Smooth muscle cell of the brain vasculature (primary cell): Measurements from ENCODE around the gene METTL21C.

Experiments
- DNase-seq: peaks from one replicate; pipeline ENCODE4 v3.0.0-alpha.2; 2012; ENCODE audit warnings: low read depth, low spot score

METTL21C gene

DNA sequence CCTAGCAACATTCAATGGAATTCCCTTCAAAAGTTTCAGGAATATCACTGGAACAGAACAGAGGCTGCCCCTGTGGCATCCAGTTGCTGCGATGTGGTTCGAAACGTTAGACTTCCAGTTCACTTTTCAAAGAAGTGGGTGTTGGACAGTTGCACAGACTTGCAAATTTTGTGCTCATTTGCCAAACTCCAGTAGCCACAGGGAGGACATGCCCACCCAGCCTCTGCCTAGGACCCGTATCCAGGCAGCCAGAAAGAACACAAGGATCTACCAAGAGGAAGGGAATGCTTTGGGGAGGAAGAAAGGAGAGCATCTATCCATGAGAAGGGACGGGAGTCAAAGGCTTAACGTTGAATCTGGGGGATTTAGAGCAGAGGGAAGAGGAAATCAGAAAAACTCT lies at the start of gene METTL21C:
METTL21C (minus strand) TSS at position 108 of the 400 bp plus-strand sequence. CDS start 546 bp downstream, outside the sequence.
- DNase-seq: no peak

DNA sequence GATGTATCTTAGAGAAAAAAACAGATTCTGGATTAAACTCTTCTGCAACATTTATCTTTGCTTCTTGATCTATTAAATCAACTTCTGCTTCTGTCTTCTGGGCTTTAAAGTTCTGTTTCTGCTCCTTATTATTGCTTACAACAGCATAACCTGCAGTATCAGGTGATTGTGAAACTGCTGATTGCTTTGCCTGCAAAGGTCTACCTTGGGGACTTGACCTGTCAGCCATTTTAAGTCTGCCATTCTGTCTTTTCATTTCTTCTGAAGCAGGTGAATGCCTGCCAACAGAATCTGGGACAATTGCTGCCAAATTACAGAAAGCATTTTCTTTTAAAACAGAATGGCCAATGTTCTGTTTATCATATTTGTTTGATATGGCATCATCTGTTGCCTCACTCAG lies 47.7 kb upstream of the METTL21C start:
- no peak for DNase-seq

DNA sequence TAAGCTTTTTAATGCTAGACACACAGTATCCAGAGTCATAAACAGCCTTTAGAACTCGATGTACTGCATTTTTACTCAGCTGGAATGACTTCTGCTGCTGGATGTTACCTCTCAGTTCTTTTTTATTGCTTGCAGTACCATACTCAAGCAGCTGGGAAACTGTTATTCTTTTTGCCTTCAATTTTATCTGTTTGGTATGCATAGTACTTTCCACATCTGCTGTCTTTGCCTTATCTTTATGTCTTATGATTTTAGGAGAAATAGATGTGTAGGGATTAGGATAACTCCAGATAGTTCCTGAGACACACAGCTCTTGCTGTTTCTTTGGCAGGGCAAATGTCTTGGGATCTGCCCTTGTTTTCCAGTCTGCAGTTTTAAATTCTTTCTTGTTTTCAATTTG lies 47.3 kb upstream of the METTL21C start:
- no peak for DNase-seq

DNA sequence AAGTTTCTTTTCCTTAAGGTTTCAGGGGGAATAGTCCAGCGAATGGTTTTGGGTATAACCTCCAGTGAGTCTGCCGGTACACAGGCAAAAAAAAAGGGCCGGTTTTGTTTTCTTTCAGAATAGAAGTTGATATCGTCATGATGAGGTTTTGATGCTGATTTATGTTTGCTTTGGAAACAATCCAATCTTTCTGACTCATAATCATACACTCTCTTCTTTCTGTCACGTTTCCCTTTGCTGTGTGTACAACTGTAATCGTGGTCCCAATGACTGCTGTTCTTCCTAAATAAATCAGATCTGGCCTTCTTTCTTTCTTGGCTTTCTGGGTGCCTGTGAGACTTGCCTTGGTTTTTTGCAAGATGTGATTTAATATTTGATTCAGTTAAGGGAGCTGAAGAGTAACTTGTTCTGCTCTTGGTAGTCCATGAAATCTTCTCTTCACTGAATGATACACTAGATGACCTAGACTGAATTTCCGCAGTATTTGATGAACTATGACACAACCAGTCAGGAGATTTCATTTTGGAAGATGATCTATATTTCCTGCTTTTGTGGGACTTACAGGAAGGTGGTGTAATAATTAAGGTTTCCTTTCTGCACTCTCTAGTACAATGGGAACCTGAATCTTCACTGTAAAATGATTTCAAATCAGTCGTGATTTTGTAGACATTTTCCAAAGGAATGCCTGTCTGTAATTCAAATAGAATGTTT lies 34.9 kb upstream of the METTL21C start:
- peak; percentile 43 for DNase-seq

DNA sequence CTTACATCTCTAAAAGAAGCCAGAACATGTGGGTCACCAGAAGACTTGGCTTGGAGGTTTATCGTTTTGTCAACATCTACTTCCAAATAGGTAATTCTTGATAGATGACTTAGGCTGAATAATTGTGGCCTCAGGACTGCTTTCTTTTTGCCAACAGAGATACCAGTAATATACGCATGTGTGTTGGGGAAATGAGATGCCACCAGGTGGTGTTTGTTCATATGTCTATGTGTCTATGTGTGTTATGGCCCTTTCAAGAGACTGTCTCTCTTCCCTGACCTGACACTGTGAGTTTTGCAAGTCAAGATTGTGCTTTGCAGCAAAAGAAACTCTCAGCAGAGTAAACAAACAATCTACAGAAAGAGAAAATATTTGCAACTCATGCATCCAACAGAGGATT lies 31.6 kb upstream of the METTL21C start:
- DNase-seq: no peak

DNA sequence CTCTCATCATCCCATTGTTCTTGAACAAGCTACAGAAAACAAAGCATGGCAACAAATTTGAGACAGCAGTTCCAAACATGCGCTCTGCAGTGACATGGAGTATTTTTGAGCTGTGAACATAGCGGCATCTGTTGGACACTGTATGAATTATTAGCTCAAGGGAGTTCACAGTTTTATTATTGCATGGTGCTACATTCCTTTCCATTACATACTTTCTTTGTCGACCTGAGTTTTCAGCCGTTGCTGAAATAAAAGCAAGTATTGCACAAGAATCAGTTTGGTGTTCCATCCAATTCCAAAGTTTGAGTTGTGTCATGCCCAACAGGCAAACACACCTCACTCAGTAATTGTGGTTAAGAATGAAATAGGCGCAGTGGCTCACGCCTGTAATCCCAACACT lies 30.1 kb upstream of the METTL21C start:
- DNase-seq: no peak

DNA sequence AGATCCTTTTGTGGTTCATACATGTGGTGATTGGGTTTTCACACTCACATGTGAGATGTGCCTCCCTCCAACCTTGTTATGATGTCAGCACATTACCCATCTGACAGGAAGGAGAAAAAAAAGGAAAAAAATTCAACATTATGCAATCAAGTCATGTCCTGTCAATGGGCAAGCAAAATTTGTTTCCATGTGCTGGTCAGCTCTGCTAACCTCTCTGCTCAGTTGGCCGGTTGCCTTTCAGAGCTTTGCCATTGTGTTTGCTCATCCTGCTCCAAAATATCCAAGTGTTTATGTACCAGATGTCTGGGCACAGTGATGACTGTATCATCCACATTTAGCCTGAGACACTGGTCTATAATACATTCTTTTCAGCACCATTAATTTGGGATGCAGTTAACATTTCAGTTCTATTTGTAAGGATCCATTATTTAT lies 27.0 kb upstream of the METTL21C start:
- DNase-seq: no peak

DNA sequence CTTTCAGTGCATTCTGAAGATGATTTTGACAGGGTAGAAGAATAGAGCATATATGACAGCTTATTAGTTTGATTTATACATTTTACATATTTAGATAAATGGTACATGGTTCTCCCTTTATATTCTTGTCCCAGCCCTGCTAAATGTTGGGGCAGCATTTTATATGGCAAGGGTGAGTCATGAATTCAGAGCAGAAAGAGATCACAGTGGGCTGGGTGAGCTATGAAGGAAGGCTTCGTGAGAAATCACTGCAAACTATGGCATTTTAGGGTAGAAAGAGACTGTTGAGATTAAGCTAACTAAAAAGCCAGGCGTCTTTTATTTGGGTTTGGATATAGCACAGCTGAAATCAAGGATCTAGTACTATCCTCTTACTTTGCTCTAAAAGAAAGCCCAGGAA lies 23.9 kb upstream of the METTL21C start:
- DNase-seq: no peak

DNA sequence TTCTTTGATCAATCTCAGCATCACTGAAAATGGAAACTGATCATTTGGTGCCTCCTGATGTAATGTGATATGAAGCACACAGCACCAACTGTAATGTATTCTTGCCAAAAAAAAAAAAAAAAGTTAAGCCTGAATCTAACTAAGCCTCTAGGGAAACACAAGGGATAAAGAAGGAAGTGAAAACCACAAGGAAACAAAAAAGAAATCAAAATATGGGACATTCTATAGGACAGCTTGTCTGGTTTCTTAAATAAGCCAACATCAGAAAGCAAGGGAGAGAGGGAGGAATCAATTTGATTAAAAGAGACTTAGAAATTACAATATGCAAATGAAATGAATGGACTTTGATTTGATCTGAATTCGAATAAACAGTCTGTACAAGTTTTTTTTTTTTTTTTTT lies 20.6 kb upstream of the METTL21C start:
- no peak for DNase-seq

DNA sequence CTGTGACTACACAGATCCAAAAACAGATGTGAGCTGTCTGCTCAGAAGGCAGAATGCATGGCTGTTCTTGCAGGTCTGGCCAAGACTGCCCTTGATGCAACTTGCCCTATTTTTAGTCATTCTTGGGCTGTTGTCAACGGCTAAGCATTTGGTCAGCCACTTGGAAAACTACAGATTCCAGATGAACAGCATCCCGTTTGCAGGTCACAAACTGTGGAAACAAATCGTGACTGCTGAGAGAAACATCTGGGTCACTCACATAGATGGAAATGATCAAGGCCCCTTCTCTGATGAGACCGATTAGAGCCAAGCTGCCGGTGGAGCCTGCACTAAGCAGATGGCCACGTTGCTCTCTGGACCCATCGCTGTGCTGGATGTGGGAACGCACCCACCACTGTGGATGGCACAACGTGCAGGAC lies 15.4 kb upstream of the METTL21C start:
- no peak for DNase-seq

DNA sequence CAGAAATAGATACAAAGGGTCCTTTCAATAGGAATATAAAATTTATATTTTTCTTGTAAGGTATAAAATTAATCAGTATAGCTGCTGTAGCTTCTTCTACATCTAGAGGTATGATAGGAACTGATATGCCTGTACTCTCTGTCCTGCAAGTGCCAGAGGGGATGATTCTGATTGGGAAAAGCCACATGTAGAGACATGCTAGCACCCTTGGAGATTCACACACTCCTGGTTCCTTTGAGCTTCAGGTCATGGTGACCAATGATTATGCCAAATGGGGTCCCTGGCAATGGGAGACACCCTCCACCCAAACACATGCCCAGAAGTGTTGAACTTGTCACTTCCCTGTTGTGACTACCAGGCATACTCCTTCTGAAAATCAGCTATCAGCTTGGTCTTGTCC lies 14.7 kb upstream of the METTL21C start:
- no peak for DNase-seq

DNA sequence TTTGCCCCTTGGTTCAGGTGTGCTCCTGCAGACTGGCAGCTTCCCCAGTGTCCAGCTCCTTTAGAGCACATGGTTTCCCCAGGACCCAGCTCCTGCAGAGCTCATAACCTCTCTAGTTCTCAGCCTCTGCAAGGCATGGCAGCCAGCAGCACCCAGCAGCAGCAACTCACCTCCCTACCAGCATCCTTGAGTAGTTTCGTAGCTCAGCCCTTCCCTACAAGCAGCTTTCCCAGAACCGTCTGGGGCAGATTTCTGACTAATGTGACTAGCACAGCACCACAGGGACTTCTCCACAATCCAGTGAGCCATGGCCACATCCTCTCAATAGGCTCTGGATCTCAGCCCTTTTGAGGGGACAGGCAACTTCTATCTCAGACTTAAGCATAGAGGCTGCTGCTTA lies 14.1 kb upstream of the METTL21C start:
- DNase-seq: no peak

DNA sequence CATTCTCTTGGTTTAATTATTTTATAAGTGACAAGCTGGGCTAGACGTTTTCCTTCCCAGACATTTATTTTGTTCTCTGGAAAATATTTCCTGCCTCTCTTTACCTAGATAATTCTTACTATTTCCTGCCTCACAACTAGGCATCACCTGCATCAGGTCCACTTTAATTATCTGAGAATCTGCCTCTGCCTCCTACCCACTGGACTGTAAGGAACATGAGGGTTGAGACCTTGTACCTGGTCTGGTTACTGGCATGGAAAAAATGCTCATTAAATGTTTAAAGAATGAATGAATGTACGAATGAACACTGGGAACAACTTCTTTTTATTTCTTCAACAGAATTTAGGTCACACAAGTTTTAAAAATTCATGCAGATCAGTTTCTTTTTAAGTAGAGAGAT lies 13.4 kb upstream of the METTL21C start:
- DNase-seq: no peak

DNA sequence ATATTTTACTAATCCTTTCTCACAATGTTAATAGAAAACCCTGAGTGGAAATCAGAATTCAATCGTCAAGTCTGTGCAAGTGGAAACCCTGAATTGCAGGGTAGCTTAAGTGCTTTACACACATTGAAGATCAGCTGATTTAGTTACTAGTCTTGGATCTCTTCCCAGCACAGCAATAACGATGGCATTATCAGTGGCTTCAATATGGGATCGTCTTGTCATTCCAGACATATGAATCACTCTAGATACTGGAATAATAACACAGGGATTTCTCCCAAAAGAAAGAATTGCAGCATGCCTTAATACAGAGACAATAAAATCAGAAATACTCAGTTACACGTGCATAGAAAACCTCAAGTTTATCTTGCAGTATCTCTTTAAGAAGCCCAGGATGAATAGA lies 12.6 kb upstream of the METTL21C start:
- no peak for DNase-seq

DNA sequence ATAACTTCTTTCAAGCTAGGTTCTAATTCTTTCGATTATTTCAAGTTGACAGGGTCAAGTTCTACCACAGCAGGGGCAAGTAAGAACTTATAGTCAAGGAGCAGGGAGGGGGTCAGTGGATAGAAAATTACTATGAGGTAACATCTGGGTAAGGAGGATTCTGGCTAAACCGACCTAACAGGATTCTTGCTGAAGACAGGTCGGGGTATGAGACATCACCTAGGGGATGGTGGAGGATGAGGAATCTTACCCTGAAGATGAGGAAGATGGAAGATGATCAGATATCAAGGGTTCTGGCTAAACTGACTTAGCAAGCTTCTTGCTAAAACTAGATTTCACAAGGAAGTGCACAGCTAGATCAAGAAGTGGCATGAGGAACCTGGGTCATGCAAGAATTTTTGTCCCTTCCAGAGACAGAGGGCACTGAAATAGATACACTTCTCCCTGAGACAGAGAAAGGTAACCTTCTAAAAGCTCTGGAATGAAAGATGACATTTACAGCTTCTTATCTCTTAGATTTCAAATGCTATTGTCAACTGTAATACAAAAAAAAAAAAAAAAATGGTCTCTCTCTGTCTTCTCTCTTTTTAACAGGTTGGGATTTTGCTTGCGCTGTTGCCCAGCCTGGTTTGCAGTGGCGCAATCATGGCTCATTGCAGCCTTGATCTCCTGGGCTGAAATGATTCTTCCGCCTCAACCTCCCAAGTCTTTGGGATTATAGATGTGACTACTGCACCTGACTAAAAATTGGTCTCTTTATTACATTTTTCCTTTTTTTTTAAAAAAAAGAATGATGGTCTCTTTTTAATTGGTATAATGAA lies 9.6 kb upstream of the METTL21C start:
- DNase-seq: no peak

DNA sequence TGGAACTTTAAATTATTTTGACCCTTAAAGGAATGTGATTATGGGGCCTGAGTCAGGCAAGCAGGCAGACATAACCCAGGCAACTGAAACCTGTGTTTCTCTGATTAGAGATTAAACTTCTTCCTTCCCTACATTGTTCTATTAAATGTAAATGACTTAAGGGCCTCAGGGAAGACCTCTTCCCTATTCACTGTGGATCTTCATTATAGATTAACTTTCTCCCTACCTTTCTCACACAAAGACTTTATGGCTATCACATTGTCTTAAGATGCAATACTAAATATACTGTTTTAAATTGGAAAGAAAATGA lies 8.8 kb upstream of the METTL21C start:
- DNase-seq: no peak

DNA sequence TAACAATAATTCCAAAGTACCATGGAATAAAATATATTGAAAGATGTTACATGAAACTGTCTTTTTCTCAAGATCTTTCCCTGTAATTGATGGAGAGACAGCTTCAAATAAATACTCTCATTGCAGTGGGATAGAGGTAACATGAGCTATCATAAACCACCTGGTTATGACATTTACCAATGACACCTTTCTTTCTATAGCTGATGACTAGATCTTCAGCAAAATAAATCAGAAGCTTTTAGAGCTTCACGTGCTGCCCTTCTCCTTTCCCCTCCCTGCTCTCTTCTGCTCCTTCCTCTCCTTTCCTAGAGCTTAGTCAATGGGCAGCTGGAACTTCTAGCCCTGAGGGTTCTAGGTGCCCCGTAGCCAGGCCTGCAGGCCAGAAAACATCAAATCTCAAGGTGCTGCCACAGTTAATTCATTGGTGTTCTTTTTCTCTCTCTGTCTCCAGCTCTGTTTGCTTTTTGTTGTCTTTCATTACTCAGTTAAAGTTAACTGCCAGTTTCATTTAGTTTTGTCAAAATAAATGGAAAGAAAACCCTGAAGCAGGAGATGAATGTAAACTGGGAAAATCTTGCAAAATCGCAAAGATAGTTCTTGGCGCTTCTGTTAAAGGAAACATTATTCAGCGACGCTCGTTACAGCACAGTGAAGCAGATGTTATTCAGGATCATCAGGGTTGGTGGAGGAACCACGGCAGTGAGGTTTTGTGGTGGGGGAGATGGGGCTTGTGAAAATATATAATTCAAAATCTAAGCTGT lies 8.3 kb upstream of the METTL21C start:
- no peak for DNase-seq

DNA sequence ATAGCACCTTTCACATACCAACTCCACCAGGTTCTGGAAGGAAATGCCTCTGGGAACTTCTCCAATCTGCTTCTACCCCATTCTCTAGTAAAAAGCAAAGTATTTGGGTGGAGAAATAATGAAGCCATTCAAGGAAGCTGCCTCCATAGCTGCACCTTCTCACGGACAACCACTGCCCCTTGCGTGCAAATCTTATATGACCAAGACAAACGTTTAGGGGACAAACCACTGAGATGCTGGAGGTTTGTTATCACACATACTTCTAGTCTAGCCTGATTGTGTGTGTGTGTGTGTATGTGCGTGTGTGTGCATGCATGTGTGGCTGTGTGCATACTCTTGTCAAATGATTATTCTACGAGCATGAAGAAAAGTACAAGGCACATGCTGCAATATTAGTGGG lies 6.5 kb upstream of the METTL21C start:
- no peak for DNase-seq

DNA sequence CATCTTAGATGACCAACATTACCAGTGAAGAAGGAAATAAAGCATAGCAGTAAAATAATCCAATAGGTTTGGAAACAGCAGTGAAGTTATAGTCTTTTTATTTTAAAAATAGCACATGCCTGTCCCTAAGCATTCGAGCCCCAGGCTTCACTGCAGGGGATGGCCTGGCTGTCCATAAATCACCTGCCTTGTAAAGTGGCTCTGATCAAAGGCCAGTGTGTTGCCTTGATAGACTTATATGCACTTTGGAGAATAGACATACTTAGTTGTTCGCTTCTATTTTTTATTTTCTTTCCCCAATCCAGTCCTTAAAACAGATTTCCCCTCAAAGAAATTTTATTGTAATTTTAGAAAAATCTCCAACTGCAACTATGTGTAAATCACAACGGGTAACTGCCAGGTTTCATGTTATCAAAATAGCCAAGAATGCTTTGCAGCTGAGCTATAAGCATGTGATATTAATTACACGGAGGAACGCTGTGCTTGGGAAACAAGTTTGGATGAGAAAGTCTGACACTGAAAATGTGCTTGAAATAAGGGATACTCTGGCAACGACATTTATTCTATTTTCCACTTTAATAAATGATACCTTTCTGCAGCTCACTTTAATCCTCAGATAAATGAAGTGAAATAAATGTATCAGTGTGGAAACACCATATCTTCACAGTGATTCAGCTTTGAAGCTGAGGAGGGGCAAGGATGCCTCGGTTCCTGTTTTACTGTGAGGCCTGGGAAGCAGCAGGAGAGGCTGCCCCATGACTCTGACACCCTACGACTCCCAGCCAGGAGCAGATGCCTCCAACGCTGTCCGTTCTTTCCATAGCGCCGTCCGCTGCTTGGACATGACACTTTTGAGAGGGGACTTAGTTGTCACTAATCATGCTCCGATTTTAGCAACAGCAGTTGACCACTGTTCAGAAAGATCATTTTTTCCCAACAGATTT lies 5.5 kb upstream of the METTL21C start:
- DNase-seq: no peak

DNA sequence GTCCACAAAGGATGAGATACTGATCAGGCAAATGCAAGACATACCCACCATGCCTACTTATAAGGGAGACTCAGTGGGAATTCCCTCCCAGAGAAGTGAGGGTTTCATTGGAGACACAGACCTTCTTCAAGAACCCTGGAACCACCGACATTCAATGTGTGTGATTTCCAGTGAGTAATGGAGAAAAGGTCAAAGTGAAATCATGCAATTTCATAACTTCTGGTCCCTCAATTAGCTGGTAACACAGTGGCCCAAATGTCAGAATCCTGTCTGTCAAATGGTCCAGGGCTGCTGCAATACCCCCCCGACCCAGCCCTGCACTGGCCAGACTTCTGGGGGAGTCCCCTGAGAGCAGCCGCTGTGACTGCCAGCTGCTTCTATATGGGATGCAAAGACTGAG lies 4.7 kb upstream of the METTL21C start:
- no peak for DNase-seq

DNA sequence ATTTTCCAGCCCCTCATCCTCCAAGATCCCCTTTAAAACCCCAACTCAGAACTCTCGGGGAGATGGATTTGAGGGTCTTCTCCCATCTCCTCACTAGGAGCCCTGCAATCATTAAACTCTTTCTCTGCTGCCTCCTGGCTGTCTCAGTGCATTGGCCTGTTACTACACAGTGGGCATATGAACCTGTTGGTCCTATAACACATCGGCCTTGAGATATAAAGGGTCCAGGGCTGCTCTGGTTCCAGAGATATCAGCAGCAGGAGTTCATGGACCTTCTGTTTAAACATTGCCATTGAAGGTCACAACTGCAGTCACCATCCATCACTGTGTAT lies 3.8 kb upstream of the METTL21C start:
- DNase-seq: no peak
